ENCODE measurements around the gene NRG2.

Gene NRG2

DNA sequence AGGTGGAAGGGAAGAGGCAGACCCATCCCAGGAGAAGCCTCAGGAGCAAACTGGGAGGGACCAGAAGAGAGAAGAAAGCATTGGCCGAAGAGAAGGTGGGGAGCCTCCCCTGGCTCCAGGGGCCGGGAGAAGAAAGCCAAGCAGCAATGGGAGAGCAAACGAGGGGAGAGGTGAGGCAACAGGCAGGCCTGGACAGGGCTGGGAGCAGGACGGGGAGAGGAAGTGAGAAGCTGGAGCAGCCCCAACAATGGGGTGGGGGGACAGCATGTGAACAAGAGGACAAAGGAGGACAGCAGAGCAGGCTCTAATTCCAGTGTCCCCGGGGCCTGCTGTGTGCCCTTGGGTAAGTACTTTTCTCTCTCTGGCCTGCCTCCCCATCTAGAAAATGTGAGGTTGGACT is 132.2 kb downstream of the NRG2 start:
- TF ChIP-seq, protein P1, sequence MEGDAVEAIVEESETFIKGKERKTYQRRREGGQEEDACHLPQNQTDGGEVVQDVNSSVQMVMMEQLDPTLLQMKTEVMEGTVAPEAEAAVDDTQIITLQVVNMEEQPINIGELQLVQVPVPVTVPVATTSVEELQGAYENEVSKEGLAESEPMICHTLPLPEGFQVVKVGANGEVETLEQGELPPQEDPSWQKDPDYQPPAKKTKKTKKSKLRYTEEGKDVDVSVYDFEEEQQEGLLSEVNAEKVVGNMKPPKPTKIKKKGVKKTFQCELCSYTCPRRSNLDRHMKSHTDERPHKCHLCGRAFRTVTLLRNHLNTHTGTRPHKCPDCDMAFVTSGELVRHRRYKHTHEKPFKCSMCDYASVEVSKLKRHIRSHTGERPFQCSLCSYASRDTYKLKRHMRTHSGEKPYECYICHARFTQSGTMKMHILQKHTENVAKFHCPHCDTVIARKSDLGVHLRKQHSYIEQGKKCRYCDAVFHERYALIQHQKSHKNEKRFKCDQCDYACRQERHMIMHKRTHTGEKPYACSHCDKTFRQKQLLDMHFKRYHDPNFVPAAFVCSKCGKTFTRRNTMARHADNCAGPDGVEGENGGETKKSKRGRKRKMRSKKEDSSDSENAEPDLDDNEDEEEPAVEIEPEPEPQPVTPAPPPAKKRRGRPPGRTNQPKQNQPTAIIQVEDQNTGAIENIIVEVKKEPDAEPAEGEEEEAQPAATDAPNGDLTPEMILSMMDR (IDR thresholded peaks at IDR 0.05; ENCODE audit: low read depth, low read length), result no peak

DNA sequence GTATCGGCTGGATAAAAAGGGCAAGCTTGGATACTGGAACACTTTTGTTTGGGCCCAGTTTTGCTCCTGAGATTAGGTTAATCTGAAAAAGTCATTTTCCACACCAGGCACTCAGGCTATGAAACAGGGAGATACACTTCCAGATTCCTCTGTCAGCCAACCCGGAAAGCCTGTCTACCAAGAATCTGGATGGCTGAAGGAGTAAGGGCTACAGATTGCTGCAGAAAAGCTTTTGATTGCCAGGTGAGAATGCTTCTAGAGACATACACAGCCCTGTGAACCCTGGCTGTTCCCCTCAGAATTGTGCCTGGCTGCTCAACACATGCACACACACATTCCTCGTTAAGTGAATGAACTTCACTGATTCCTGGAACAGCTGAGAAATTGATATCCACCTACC is 133.1 kb downstream of the NRG2 start:
- no peak overlapping the region for H3K4me3 ChIP-seq (ENCODE audit: low read depth, low read length)
- TF ChIP-seq, protein P1 (IDR thresholded peaks at IDR 0.05; ENCODE audit: low read depth, low read length), result no peak

More for the DNA sequence above, 132.2 kb downstream of the NRG2 start:
- H3K4me3 ChIP-seq (ENCODE audit: low read depth, low read length), result no peak overlapping the region

DNA sequence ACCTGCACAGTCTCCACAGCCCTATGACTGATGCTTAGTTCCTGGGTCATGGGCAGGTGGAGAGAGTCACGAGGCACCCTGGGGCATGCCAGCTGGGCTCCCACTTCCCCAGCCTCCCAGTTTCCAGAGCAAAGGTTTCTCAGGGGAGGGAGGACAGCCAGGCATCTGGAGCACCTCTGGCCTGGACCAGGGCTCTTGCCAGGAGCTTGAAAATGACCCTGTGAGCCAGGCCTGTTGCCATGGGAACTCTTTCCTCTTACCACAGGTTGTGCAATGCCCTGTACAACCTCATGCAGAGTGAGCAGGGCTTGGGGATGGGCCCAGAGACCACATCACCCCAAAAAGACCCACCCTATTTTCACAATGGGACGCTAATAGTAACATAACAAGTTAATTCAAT is 134.3 kb downstream of the NRG2 start:
- no peak overlapping the region for H3K4me3 ChIP-seq (ENCODE audit: low read depth, low read length)
- TF ChIP-seq, protein P1 (IDR thresholded peaks at IDR 0.05; ENCODE audit: low read depth, low read length), result no peak

DNA sequence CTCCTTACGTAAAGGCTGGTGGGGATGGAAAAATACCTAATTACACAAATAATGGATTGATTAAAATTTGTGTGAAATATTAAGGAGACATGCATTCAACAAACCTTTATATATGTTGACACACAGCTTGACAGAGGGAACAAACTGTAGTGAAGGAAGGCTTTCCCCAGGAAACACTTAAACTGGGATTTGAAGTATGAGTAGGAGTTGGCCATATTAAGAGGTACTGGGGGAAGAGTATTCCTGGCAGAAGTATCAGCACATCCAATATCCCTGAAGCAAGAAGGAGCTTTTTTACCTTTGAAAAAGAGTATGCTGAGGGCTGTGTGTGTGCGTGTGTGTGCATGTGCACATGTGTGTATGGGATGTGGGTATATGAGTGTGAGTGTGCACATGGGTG is 136.4 kb downstream of the NRG2 start:
- H3K4me3 ChIP-seq (ENCODE audit: low read depth, low read length), result no peak overlapping the region
- TF ChIP-seq, protein P1 (IDR thresholded peaks at IDR 0.05; ENCODE audit: low read depth, low read length), result no peak

DNA sequence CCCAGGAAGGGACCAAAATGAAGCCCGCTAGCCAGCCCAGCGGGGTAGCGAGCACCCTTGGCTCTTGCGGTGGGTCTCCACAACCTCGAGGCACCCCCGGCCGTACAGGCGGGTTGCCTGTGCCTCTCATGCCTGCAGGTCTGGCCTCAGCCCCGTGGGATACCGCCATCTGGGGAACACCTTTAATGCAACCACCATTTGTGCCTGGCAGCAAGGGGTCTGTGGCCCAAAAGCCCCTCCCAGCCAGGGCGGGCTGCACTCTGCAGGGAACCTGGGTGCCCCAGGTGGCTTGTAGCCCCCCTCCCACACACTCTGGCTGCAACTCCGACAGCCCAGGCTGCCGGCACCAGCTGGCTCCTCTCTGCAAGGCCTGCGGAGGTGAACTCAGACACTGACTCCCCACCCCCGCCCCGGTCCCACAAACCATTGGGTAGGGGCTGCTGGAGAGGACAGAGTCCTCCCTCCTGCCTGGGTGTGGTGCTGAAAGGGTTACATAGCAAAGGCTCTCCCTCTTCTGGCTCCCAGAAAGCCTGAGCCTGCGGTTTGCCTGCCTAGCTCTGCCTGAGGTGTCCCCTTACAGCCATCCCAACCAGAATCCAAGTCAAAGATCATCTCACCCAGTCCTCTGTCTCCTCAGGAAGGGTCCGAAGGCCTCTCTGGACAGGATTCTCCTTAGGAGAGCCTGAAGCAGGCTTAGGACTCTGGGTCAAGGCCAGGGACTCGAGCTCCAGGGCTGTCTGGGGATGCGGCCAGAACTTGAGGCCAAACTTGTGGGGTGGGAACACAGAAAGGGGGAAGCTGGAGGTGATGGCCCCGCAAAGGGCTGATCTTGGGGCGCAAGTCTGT is 138.1 kb downstream of the NRG2 start:
- TF ChIP-seq, protein P1 (IDR thresholded peaks at IDR 0.05; ENCODE audit: low read depth, low read length), result no peak
- H3K4me3 ChIP-seq (ENCODE audit: low read depth, low read length), result no peak overlapping the region

DNA sequence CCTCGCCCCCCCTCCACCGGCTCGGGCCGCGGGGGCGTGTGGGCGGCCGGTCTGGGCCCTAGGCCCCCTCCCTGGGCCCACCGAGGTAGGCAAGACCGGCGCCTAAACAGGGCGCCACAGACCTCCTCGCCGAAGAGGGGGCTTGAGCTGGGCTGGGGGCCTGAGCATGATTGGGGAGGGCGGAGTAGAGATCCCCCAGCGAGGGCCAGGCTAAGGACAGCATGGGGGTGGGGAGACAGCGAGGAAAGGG is 138.6 kb downstream of the NRG2 start:
- TF ChIP-seq, protein P1 (IDR thresholded peaks at IDR 0.05; ENCODE audit: low read depth, low read length), result no peak
- no peak overlapping the region for H3K4me3 ChIP-seq (ENCODE audit: low read depth, low read length)

DNA sequence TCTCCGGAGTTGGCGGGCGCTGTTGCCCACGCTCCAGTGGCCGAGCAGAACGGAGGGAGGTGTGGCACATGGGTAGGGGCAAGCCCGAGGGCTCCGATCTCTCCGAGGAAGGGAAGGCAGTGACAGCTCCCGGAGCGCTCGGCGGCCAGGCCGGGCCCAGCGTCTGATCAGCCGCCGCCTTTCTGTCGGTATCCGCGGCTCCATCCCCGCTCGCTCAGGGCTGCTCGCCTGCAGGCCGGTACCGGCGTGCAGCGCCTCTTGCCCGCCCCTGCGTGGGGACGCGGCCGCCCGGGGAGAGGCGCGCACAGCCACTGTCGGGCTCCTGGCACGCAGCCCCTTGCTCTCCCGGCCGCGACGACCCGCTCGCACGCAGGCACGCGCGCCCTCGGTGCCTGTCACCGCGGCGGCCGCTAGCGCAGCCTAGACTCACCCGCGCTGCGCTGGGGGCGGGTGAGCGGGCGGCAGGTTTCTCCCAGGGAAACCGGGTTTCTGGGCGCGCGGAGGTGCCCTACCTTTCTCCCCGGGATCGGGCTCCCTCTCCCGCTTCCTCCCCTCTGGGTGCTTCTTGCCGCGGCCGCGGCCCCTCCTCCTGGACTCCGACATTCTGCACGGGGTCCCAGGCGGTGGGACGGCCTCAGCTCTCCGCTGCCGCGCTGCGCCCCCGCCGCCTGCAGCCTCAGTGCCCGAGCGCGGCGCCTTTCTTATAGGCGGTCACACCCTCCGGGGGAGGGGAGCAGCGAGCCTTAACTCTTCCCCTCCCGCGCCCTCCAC is 139.1 kb downstream of the NRG2 start:
- TF ChIP-seq, protein P1 (IDR thresholded peaks at IDR 0.05; ENCODE audit: low read depth, low read length), result no peak
- no peak overlapping the region for H3K4me3 ChIP-seq (ENCODE audit: low read depth, low read length)
